CD4-positive, CD25-positive, alpha-beta regulatory T cell (primary cell): Measurements from ENCODE around the gene BARX2. TPM values are rescaled to one million over a fixed set of nuclear protein-coding genes. Genes with fewer than 3 reads are reported as not detected.

ENCODE experiments used
- ATAC-seq, 2 donors: fragments of 150-1000 bp; cut with Tn5 transposase; one replicate each; pipeline ENCODE4 v1.10.0; 2021; ENCODE audit warnings: low read depth in 2 of 2, moderate number of reproducible peaks in 2 of 2, moderate library complexity in 1 of 2
- DNase-seq, 3 donors: peaks; one replicate each; pipeline versions ENCODE4 v3.0.0 to v3.0.0-alpha.2; 2012 to 2022; ENCODE audit warnings: mixed read lengths in 1 of 3
- H3K27ac ChIP-seq: one replicate; pipeline ENCODE4 v1.7.0; 2013; ENCODE audit warnings: mild to moderate bottlenecking, low read length; ENCODE audit not compliant: insufficient read depth, poor library complexity, severe bottlenecking
- H3K27me3 ChIP-seq: one replicate; pipeline ENCODE4 v1.7.0; 2013; ENCODE audit warnings: low read length; ENCODE audit not compliant: control insufficient read depth, insufficient read depth
- H3K36me3 ChIP-seq: one replicate; pipeline ENCODE4 v1.7.0; 2013; ENCODE audit warnings: mild to moderate bottlenecking, low read length, moderate library complexity; ENCODE audit not compliant: control insufficient read depth, insufficient read depth
- H3K4me1 ChIP-seq: 2 replicates; pipeline ENCODE4 v1.7.0; 2013; ENCODE audit warnings: mild to moderate bottlenecking, low read length; ENCODE audit not compliant: insufficient read depth, control insufficient read depth, poor library complexity, severe bottlenecking
- H3K4me3 ChIP-seq: one replicate; pipeline ENCODE4 v1.7.0; 2013; ENCODE audit warnings: low read depth, mild to moderate bottlenecking, low read length, moderate library complexity
- H3K9me3 ChIP-seq, 2 experiments: 1 replicate in 1 of 2; 2 replicates in 1 of 2; pipeline ENCODE4 v1.7.0; 2013; ENCODE audit warnings: low read length in 2 of 2, mild to moderate bottlenecking in 1 of 2, moderate library complexity in 1 of 2; ENCODE audit not compliant: control insufficient read depth in 2 of 2
- H3K27ac Mint-ChIP-seq, 3 donors: one replicate each; pipeline ENCODE4 v1.8.0; 2020 to 2022; ENCODE audit warnings: mild to moderate bottlenecking in 3 of 3, mixed read lengths in 3 of 3, moderate library complexity in 2 of 3
- H3K27me3 Mint-ChIP-seq: one replicate; pipeline ENCODE4 v1.8.0; 2022; ENCODE audit warnings: mild to moderate bottlenecking, mixed read lengths
- H3K36me3 Mint-ChIP-seq: one replicate; pipeline ENCODE4 v1.8.0; 2020; ENCODE audit warnings: mixed read lengths
- H3K4me1 Mint-ChIP-seq, 4 donors: one replicate each; pipeline ENCODE4 v1.8.0; 2020 to 2022; ENCODE audit warnings: mixed read lengths in 4 of 4, mild to moderate bottlenecking in 1 of 4
- H3K4me3 Mint-ChIP-seq, 4 donors: one replicate each; pipeline ENCODE4 v1.8.0; 2020 to 2022; ENCODE audit warnings: mild to moderate bottlenecking in 4 of 4, mixed read lengths in 4 of 4, moderate library complexity in 3 of 4
- H3K9me3 Mint-ChIP-seq, 7 donors: one replicate each; pipeline ENCODE4 v1.8.0; 2020 to 2022; ENCODE audit warnings: mixed read lengths in 7 of 7, mild to moderate bottlenecking in 3 of 7, moderate library complexity in 2 of 7
- polyA plus RNA-seq, 4 donors: library from polyadenylated mRNA; unstranded; fragments of 300-500 nt; fragmentation: Illumina TruSeq; gene quantifications; one replicate each; pipeline ENCODE4 v1.2.3, GENCODE V29; 2021
- total RNA-seq: library from RNA; stranded (reverse); gene quantifications from one replicate; pipeline ENCODE4 v1.2.3, GENCODE V29; 2022

The BARX2 gene
- total and polyA plus RNA-seq, 5 donors from 2014 or later: not detected

DNA sequence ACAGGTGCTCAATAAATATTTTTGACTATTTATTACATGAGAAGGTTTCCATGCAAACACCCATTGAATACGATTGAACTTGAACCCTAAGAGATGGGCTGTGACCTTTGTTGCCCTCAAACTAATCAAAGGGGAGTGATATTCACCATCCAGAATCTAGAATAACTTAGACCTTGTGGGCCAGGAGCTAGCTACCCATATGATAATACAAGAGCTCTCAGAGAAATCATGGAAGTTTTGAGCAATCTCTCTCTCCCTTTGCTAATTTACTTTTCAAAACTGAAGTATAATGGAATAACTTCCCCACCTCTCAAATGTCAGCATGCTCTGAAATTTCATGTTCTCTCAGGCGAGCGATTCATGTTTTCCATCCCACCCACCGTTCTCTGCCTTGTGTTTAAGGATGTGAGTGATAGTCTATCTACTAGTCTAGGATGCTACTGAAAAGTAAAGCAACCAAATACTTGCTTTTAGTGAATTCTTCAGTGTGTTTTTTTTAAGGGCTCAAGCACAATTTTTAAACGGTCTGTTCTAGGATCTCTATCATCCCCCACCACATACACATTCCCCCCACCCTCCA lies 33.3 kb downstream of the BARX2 start:
- ATAC-seq: no peak
- H3K27ac Mint-ChIP-seq: peak overlapping the region in 1 of 3 donors; percentile 74
- H3K36me3 Mint-ChIP-seq: no peaks in the 10 kb centered on the region
- H3K9me3 Mint-ChIP-seq: peaks cover 0 to 1% (median 0%) of the 10 kb centered on the region in 7 donors
- Histone ChIP-seq H3K4me3 (no peak overlapping the region), H3K27ac (no peak overlapping the region), H3K36me3 (no peaks in the 10 kb centered on the region), H3K4me1 (no peaks in the 10 kb centered on the region), H3K9me3 (no peaks in the 10 kb centered on the region), H3K27me3 (no peaks in the 10 kb centered on the region)
- H3K4me1 Mint-ChIP-seq: no peaks in the 10 kb centered on the region
- no peak overlapping the region for H3K4me3 Mint-ChIP-seq
- DNase-seq: no peak
- H3K27me3 Mint-ChIP-seq: no peaks in the 10 kb centered on the region

DNA sequence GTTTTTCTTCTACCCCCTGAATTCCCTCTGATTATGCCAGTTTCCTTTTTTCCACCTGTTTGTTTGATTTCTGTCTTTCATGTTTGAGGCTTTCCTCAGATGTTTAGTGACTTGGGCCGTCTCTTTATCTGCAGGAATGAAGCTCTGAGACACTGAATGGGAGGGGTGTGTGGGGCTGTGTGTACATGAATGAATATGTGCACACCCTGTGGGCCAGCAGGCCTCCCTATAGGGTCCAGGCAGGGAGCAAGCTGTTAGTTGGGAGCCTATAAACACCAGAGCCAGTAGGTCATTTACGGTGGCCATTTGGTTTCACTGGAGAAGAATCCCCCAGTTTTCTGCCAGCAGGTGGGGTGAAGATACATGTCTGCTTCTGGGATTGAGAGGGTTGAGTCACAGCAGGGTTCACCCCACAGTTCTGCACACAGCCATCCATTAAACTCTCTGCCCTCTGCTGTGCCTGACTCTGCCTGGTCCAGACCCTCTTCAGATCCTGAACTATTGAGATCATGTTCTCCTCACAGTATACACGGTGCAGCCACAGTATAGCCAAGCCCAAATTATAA lies 34.8 kb downstream of the BARX2 start:
- Mint-ChIP-seq H3K4me3 (no peak overlapping the region), H3K36me3 (no peaks in the 10 kb centered on the region), H3K4me1 (no peaks in the 10 kb centered on the region), H3K9me3 (peaks cover 0 to 1% (median 0%) of the 10 kb centered on the region in 7 donors), H3K27ac (no peak overlapping the region), H3K27me3 (no peaks in the 10 kb centered on the region)
- no peak overlapping the region for H3K27ac ChIP-seq
- no peaks in the 10 kb centered on the region for H3K27me3 ChIP-seq
- H3K4me1 ChIP-seq: no peaks in the 10 kb centered on the region
- H3K4me3 ChIP-seq: no peak overlapping the region
- ATAC-seq (no peak), DNase-seq (no peak)
- H3K9me3 ChIP-seq: no peaks in the 10 kb centered on the region
- H3K36me3 ChIP-seq: no peaks in the 10 kb centered on the region

DNA sequence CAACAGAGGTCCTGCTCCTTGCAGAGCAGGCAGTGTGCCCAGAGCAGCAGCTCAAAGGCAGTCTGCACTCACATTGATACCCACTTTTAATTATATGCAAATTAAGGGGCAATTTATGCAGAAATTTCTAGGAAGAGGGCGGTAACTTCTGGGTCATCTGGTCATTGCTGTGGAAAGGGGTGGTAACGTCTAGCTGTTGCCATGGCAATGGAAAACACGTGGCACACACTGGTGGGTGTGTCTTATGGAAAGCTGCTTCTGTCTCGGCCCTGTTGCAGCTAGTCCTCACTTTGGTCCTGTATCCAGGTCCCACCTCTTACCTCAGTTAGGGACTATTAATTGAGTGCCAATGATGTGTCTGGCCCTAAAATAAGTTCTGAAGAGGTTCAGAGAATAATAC lies 36.8 kb downstream of the BARX2 start:
- DNase-seq (no peak), ATAC-seq (no peak)
- H3K9me3 ChIP-seq: no peaks in the 10 kb centered on the region
- H3K27me3 ChIP-seq: no peaks in the 10 kb centered on the region
- Mint-ChIP-seq H3K4me3 (no peak overlapping the region), H3K4me1 (peaks cover 0 to 4% (median under 1%) of the 10 kb centered on the region in 4 donors), H3K9me3 (peaks cover 0 to 1% (median 0%) of the 10 kb centered on the region in 7 donors), H3K27me3 (no peaks in the 10 kb centered on the region), H3K27ac (no peak overlapping the region), H3K36me3 (no peaks in the 10 kb centered on the region)
- no peak overlapping the region for H3K27ac ChIP-seq
- H3K4me1 ChIP-seq: no peaks in the 10 kb centered on the region
- no peaks in the 10 kb centered on the region for H3K36me3 ChIP-seq
- H3K4me3 ChIP-seq: no peak overlapping the region

DNA sequence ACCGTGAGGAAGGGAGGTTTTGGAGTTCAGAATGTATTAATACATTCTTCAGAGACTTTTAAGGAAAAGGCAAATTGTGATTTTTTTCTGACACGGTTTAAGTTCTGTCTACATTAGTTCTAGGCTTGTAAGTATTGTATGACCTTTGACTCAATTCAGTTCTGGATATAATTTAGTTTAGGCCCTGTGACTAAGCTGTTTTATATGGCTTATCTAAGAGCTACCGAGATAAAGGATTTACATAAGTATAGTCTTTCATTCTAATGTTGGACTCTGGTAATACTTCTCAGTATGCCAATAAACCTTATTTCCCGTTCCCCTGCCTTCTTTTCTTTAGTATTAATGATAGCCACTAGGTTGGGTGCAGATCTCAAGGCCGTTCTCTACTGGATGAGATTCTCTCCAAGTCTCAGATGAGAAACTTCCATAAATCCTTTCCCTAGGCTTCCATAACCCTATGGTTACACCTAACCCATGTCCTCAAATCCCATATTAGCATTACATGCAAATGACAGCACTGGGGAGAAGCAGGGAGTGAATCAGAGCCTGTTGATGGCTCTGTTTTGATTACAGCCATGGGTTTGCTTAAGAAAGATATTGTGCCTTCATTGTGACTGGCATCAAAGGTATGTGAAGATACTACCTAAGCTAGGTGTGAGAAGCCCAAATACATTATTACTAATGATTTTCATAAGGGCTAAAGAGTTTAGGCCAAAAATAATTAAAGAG lies 38.7 kb downstream of the BARX2 start:
- H3K27ac Mint-ChIP-seq: no peak overlapping the region
- no peak overlapping the region for H3K4me3 Mint-ChIP-seq
- H3K27me3 Mint-ChIP-seq: no peaks in the 10 kb centered on the region
- no peak for ATAC-seq
- no peak overlapping the region for H3K4me3 ChIP-seq
- H3K27me3 ChIP-seq: no peaks in the 10 kb centered on the region
- no peak for DNase-seq
- H3K36me3 ChIP-seq: no peaks in the 10 kb centered on the region
- no peaks in the 10 kb centered on the region for H3K9me3 ChIP-seq
- H3K4me1 ChIP-seq: no peaks in the 10 kb centered on the region
- peaks cover 0 to 14% (median 2%) of the 10 kb centered on the region in 4 donors for H3K4me1 Mint-ChIP-seq
- H3K36me3 Mint-ChIP-seq: no peaks in the 10 kb centered on the region
- H3K9me3 Mint-ChIP-seq: peaks cover 0 to 1% (median 0%) of the 10 kb centered on the region in 7 donors
- no peak overlapping the region for H3K27ac ChIP-seq

DNA sequence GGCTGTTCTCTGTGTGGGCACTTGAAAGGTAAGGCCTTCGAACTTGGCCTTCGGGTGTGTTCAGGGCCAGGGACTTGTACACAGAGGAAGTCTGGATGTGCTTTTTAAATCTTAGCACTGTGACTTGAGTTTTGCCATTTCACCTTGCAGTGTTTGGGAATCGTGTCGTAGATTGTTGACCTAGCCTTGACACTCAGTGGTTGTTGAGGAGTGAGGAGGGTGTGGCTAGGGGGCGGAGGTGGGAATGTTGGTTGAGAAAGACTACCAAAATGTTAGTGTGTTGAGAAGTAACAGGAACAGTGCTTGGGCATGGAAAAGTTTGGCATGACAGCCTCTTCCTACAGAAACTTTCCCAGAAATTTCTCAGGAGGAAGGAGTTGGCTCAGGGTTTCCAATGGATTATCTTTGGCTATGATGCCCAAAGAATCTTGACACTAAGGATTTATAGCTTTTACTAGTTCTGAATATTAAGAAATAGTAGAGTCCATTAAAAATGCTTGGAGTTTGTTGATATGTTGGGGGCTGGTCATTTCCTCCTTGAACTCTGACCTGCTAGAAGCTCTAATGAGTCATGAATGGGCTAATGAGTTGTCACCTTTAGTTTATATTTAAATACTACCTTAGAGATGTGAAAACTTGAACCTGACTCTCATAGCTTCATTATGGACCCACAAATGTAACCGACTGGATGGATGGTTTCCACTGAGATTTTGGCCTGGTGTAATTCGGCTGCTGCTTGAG lies 40.6 kb downstream of the BARX2 start:
- Mint-ChIP-seq H3K27ac (no peak overlapping the region), H3K36me3 (no peaks in the 10 kb centered on the region), H3K27me3 (no peaks in the 10 kb centered on the region), H3K4me3 (no peak overlapping the region), H3K4me1 (peaks cover 0 to 14% (median 2%) of the 10 kb centered on the region in 4 donors), H3K9me3 (no peaks in the 10 kb centered on the region)
- no peak overlapping the region for H3K27ac ChIP-seq
- DNase-seq (no peak), ATAC-seq (no peak)
- no peaks in the 10 kb centered on the region for H3K27me3 ChIP-seq
- H3K9me3 ChIP-seq: no peaks in the 10 kb centered on the region
- H3K4me3 ChIP-seq: no peak overlapping the region
- H3K4me1 ChIP-seq: no peaks in the 10 kb centered on the region
- no peaks in the 10 kb centered on the region for H3K36me3 ChIP-seq

DNA sequence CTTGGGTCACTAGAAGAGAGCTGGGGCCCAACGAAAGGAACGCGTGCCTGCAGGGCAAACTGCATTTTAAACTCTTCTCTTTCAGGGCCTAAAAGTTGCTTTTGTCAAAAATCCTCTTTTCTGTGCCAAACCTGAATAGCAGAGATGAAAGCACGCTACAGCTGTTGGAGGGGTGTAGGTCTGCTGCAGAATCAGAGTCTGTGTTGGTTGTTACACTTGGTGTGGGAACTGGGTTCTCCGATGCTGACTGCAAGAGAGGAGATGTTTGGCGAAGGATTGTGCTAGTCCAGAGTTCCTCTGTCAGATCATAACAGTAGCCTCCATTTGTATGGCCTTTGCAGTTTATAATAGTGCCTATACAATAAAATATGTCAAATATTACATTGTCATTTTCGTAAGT lies 41.8 kb downstream of the BARX2 start:
- no peak for DNase-seq
- peaks cover 0 to 1% (median 0%) of the 10 kb centered on the region in 7 donors for H3K9me3 Mint-ChIP-seq
- peaks cover 0 to 14% (median 2%) of the 10 kb centered on the region in 4 donors for H3K4me1 Mint-ChIP-seq
- H3K27me3 ChIP-seq: no peaks in the 10 kb centered on the region
- no peaks in the 10 kb centered on the region for H3K36me3 ChIP-seq
- no peaks in the 10 kb centered on the region for H3K27me3 Mint-ChIP-seq
- no peak for ATAC-seq
- peak overlapping the region in 1 of 3 donors; percentile 4 for H3K27ac Mint-ChIP-seq
- H3K4me3 ChIP-seq: no peak overlapping the region
- no peak overlapping the region for H3K4me3 Mint-ChIP-seq
- no peaks in the 10 kb centered on the region for H3K4me1 ChIP-seq
- no peak overlapping the region for H3K27ac ChIP-seq
- no peaks in the 10 kb centered on the region for H3K36me3 Mint-ChIP-seq
- no peaks in the 10 kb centered on the region for H3K9me3 ChIP-seq

DNA sequence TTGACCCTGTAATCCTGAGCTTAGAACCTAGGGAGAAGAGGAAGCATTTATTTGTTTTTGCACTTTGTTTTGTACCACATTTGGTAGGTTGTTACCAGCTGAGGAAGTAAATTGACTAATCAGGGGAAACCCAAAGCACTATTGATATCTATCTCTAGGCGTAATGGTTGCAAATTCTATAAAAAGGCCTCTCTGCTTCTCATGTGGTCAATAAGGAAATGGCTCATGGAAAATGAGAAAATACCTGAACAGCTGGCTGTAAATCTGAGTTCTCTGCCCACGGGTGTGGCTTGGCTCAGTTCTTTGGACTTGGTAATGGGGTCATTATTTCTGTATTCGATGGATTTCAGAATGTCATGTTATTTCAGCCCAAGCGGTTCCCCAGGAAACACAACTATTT lies 42.4 kb downstream of the BARX2 start:
- no peaks in the 10 kb centered on the region for H3K27me3 Mint-ChIP-seq
- H3K27ac ChIP-seq: no peak overlapping the region
- H3K27me3 ChIP-seq: no peaks in the 10 kb centered on the region
- DNase-seq: no peak
- no peaks in the 10 kb centered on the region for H3K9me3 ChIP-seq
- H3K4me1 Mint-ChIP-seq: peaks cover 0 to 14% (median 2%) of the 10 kb centered on the region in 4 donors
- ATAC-seq: no peak
- H3K27ac Mint-ChIP-seq: peak overlapping the region in 1 of 3 donors; percentile 4
- H3K4me3 ChIP-seq: no peak overlapping the region
- H3K36me3 Mint-ChIP-seq: no peaks in the 10 kb centered on the region
- H3K4me3 Mint-ChIP-seq: no peak overlapping the region
- no peaks in the 10 kb centered on the region for H3K36me3 ChIP-seq
- peaks cover 0 to 1% (median 0%) of the 10 kb centered on the region in 7 donors for H3K9me3 Mint-ChIP-seq
- no peaks in the 10 kb centered on the region for H3K4me1 ChIP-seq
